Heart right ventricle (tissue), 16 donors: Measurements from ENCODE around the gene SLC6A12. TPM values are rescaled to one million over a fixed set of nuclear protein-coding genes. Genes with fewer than 3 reads are reported as not detected.

ENCODE experiments used
- ATAC-seq, 8 donors: fragments of 200-7000 bp; cut with Tn5 transposase; one replicate each; pipeline ENCODE4 v1.9.1; 2020; ENCODE audit warnings: mild to moderate bottlenecking in 8 of 8, moderate library complexity in 8 of 8, moderate number of reproducible peaks in 1 of 8
- DNase-seq, 2 donors: peaks; one replicate each; pipeline ENCODE4 v3.0.0-alpha.2; 2020
- H3K27ac ChIP-seq, 10 donors: fragments of 200-600 bp; sonication (generic) in 2 of 10; one replicate each; pipeline versions ENCODE4 v1.5.0 to v1.8.0; 2020 to 2022; ENCODE audit warnings: mild to moderate bottlenecking in 3 of 10
- H3K27me3 ChIP-seq, 7 donors: fragments of 200-600 bp; one replicate each; pipeline ENCODE4 v1.8.0; 2021 to 2022; ENCODE audit warnings: mild to moderate bottlenecking in 2 of 7
- H3K36me3 ChIP-seq, 9 donors: fragments of 200-600 bp; sonication (generic) in 1 of 9; one replicate each; pipeline versions ENCODE4 v1.5.0 to v1.8.0; 2020 to 2022; ENCODE audit warnings: mild to moderate bottlenecking in 2 of 9
- H3K4me1 ChIP-seq, 9 donors: fragments of 200-600 bp; sonication (generic) in 1 of 9; one replicate each; pipeline versions ENCODE4 v1.5.0 to v1.8.0; 2020 to 2022; ENCODE audit warnings: mild to moderate bottlenecking in 4 of 9
- H3K4me3 ChIP-seq, 10 donors: fragments of 200-600 bp; sonication (generic) in 2 of 10; one replicate each; pipeline versions ENCODE4 v1.5.0 to v1.8.0; 2020 to 2022; ENCODE audit warnings: mild to moderate bottlenecking in 7 of 10, moderate library complexity in 2 of 10
- H3K9me3 ChIP-seq, 11 donors: fragments of 200-600 bp in 10 of 11; sonication (generic) in 2 of 11; one replicate each; pipeline versions ENCODE4 v1.5.0 to v1.8.0; 2013 to 2022; ENCODE audit warnings: mild to moderate bottlenecking in 2 of 11, control low read depth in 1 of 11, moderate library complexity in 1 of 11
- WGBS, 2 donors: extraction: QIAGEN DNeasy Blood & Tissue Kit; methylation state at CpG; one replicate each; pipeline ENCODE4 v1.1.7; 2013; ENCODE audit warnings: inconsistent platforms in 1 of 2; 5-methylcytosine and 5-hydroxymethylcytosine counted together
- intact Hi-C, 10 donors: fragments of 100-400 bp; cut with DNase I; formaldehyde crosslinking; loops; one replicate each; pipeline versions ENCODE4 v1.11.1 to v1.14.2; 2022
- polyA plus RNA-seq, 2 donors: library from polyadenylated mRNA; stranded (reverse); fragments of 200-250 nt; gene quantifications; one replicate each; pipeline ENCODE4 v1.2.3, GENCODE V29; 2013
- total RNA-seq, 10 donors: library from RNA; stranded (reverse); fragmentation: NEBNext Ultra II Directional in 3 of 10; extraction: Animal tissue kit (Norgen Biotek cat#: 25700) in 3 of 10; gene quantifications; one replicate each; pipeline versions ENCODE4 v1.2.1 to v1.2.4, GENCODE V29; 2021 to 2023
- TF ChIP-seq, protein P1 (sequence below), 9 donors: fragments of 200-600 bp; sonication (generic) in 2 of 9; IDR thresholded peaks; one replicate each; pipeline versions ENCODE4 v1.5.0 to v1.8.0; 2021 to 2022; ENCODE audit warnings: antibody characterized with exemption in 9 of 9, mild to moderate bottlenecking in 5 of 9, moderate library complexity in 1 of 9
- donor health status: Arrhythmogenic right ventricular cardiomyopathy.
- donor health status: ischemic (EF 13 %, LVEDD 7.1; RV severe dilation, severe dysfunction).
- donor health status: healthy with polysubstance abuse.
- donor health status: DM: no; HTN: yes; CAD: no.
- donor health status: DM: no; HTN: no; CAD: no.
- donor health status: ischemic (EF 25% LVEDD 6.9; RV normal size, moderate dysfunction).
- donor health status: ischemic (EF 25% LVEDD 5.7; RV mildly dilated, moderate dysfunction).
- donor health status: healthy.
- donor health status: DM: yes; HTN: yes; CAD: no.
- donor health status: Ischemic cardiomyopathy.
- donor health status: ischemic (EF 35%, LVEDD 5.7; RV mildly dilated, moderate dysfunction).
- donor health status: nonischemic (EF 11% LVEDD 7.7; RV severe dilation, severe dysfunction).
- donor health status: DM: yes; HTN: yes; CAD: no.
- donor health status: PGD.
- donor health status: ischemic (EF 29% LVEDD 5.4; RV normal size, mild dysfunction).
- donor health status: nonischemic (EF 23%, LVEDD 6.1; RV moderate dilation, normal function).

SLC6A12 gene
- total and polyA plus RNA-seq, 12 donors = 0.14 to 1.4 (median 0.74) TPM

GRCh38 chr12:177336-177979, 36.5 kb downstream of the SLC6A12 start:
- H3K9me3 ChIP-seq = no peaks in the 10 kb centered on the region
- peaks cover 0 to 7% (median 0%) of the 10 kb centered on the region in 7 donors for H3K27me3 ChIP-seq
- no peak overlapping the region for H3K4me3 ChIP-seq
- WGBS, 2 donors = 52 to 57% methylated on average over 11 of the region's 11 CpGs
- peak in 2 of 8 donors; percentile 0 to 5 for ATAC-seq
- H3K36me3 ChIP-seq = no peaks in the 10 kb centered on the region
- TF ChIP-seq, protein P1, sequence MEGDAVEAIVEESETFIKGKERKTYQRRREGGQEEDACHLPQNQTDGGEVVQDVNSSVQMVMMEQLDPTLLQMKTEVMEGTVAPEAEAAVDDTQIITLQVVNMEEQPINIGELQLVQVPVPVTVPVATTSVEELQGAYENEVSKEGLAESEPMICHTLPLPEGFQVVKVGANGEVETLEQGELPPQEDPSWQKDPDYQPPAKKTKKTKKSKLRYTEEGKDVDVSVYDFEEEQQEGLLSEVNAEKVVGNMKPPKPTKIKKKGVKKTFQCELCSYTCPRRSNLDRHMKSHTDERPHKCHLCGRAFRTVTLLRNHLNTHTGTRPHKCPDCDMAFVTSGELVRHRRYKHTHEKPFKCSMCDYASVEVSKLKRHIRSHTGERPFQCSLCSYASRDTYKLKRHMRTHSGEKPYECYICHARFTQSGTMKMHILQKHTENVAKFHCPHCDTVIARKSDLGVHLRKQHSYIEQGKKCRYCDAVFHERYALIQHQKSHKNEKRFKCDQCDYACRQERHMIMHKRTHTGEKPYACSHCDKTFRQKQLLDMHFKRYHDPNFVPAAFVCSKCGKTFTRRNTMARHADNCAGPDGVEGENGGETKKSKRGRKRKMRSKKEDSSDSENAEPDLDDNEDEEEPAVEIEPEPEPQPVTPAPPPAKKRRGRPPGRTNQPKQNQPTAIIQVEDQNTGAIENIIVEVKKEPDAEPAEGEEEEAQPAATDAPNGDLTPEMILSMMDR (IDR thresholded peaks at IDR 0.05) = no peak
- DNase-seq = no peak
- intact Hi-C loops = no loop called here
- peaks cover 38 to 100% (median 95%) of the 10 kb centered on the region in 9 donors for H3K4me1 ChIP-seq
- H3K27ac ChIP-seq = peak overlapping the region in 9 of 10 donors; percentile 73 to 84 (median 79)

DNA sequence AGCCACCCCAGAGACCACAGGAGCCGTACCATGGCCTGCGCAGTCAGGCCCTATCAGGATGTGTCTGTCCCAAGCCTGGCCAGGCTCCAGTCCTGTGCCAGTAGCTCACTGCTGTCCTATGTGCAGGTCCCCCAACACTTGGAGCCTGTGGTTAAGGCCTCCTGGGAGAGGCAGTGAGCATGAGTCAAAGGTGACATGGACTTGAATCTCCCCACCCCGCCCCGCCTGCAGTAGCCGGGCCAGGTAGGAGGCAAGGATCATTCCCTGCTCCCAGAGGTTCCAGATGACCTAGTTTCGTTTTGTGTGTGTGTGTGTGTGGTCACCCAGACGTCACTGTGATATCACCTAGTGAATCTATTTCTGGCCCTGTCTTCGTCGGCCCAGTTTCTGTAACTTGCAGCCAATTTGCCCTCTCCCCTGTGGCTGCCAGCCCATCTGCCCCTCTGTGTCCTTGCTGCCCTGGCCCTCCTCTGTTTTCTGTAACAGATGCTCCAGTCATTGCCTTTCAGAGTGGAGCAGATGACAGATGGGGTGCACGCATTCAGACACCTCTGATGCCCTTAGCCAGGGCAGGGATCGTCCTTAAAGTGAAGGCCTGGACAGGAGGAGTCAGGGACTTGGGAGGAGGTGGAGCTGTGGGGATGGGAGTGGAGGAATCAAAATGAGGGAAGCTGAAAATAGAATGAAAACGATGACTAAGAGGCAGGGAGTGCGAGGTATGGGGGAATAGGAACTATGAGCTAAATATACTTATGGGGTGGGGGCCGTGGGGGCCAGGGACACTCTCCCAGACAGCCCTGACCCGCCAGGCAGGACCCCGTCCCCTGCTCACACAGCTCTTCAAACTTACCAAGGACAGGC, 37.4 kb downstream of the SLC6A12 start:
- DNase-seq (peak in 1 of 2 donors; percentile 57), ATAC-seq (peak; percentile 30 to 72 (median 58))
- Histone ChIP-seq H3K27ac (peak overlapping the region in 9 of 10 donors; percentile 73 to 84 (median 79)), H3K36me3 (no peaks in the 10 kb centered on the region), H3K9me3 (no peaks in the 10 kb centered on the region), H3K4me1 (peaks cover 38 to 100% (median 95%) of the 10 kb centered on the region in 9 donors), H3K27me3 (peaks cover 0 to 9% (median 0%) of the 10 kb centered on the region in 7 donors), H3K4me3 (peak overlapping the region in 1 of 10 donors; percentile 5)
- intact Hi-C loops = no loop called here
- 31 to 36% methylated on average over 16 of the region's 16 CpGs for WGBS, 2 donors
- TF ChIP-seq, protein P1 (IDR thresholded peaks at IDR 0.05) = no peak

DNA sequence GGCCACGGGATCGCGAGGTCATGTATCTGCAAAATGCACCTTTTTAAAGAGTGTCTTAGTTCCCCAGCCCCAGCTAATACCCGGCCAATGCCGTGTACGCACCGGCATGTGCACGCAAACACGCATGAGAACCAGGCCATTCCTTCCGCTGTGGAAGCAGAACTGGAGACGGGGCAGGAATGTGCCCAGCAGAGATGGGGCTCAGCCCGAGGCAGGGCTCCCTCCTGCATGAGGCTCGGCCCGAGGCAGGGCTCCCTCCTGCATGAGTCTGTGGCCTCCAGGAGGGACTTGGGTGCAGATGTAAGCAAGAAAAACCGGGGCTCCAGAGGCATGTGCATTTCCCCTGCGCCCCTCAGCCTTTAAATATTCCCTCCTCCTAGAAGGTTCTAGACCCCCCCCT, 38.2 kb downstream of the SLC6A12 start:
- DNase-seq = no peak
- Histone ChIP-seq H3K4me3 (no peak overlapping the region), H3K9me3 (no peaks in the 10 kb centered on the region), H3K36me3 (no peaks in the 10 kb centered on the region), H3K27ac (peak overlapping the region in 9 of 10 donors; percentile 73 to 84 (median 79)), H3K27me3 (peaks cover 0 to 9% (median 0%) of the 10 kb centered on the region in 7 donors), H3K4me1 (peaks cover 38 to 97% (median 90%) of the 10 kb centered on the region in 9 donors)
- TF ChIP-seq, protein P1 (IDR thresholded peaks at IDR 0.05) = no peak
- WGBS, 2 donors = 70 to 83% methylated on average over 16 of the region's 16 CpGs
- intact Hi-C loops = no loop called here
- ATAC-seq = no peak

- Histone ChIP-seq H3K4me3 (no peak overlapping the region), H3K36me3 (no peaks in the 10 kb centered on the region), H3K27ac (peak overlapping the region in 8 of 10 donors; percentile 39 to 84 (median 78)), H3K9me3 (no peaks in the 10 kb centered on the region), H3K27me3 (peaks cover 0 to 9% (median 0%) of the 10 kb centered on the region in 7 donors), H3K4me1 (peaks cover 38 to 96% (median 85%) of the 10 kb centered on the region in 9 donors)
- intact Hi-C loops = no loop called here
- TF ChIP-seq, protein P1 (IDR thresholded peaks at IDR 0.05) = no peak
- ATAC-seq (peak in 7 of 8 donors; percentile 24 to 64 (median 48)), DNase-seq (peak; percentile 57 to 73)
- WGBS, 2 donors = 21 to 27% methylated on average over 10 of the region's 10 CpGs
These were observed 38.7 kb downstream of the SLC6A12 start for GRCh38 chr12:175250-175649.
